Activated naive CD4-positive, alpha-beta T cell treated with anti-CD3 and anti-CD28 coated beads for 36 hours (primary cell): ENCODE measurements around the gene SLC28A1. TPM values are rescaled to one million over a fixed set of nuclear protein-coding genes. Genes with fewer than 3 reads are reported as not detected.
"Not testable (repeated sequence)": the region's sequence is repeated elsewhere in the genome, so short reads cannot be mapped to it uniquely, and the experiment has no call there.

Experiments
- CTCF ChIA-PET: fragments of 350-600 bp; sonication (Branson Sonifier 250); formaldehyde crosslinking; loops from one replicate; lab custom pipeline; 2021; ENCODE audit warnings: antibody characterized with exemption; lab: Charles Lee
- DNase-seq: peaks from one replicate; pipeline ENCODE4 v3.0.0-alpha.2; 2020
- H3K27ac Mint-ChIP-seq: one replicate; pipeline ENCODE4 v1.8.0; 2021; ENCODE audit warnings: mild to moderate bottlenecking, mixed read lengths
- H3K27me3 Mint-ChIP-seq: one replicate; pipeline ENCODE4 v1.8.0; 2021; ENCODE audit warnings: low read depth, mixed read lengths
- H3K36me3 Mint-ChIP-seq: one replicate; pipeline ENCODE4 v1.8.0; 2021; ENCODE audit warnings: low read depth, mixed read lengths
- H3K4me1 Mint-ChIP-seq: one replicate; pipeline ENCODE4 v1.8.0; 2021; ENCODE audit warnings: low read depth, mixed read lengths
- H3K4me3 Mint-ChIP-seq: one replicate; pipeline ENCODE4 v1.8.0; 2021; ENCODE audit warnings: mild to moderate bottlenecking, moderate library complexity, mixed read lengths
- H3K9me3 Mint-ChIP-seq: one replicate; pipeline ENCODE4 v1.8.0; 2021; ENCODE audit warnings: mixed read lengths
- intact Hi-C: fragments of 100-400 bp; cut with micrococcal nuclease; formaldehyde crosslinking; loops from one replicate; pipeline ENCODE4 v1.15.1; 2023
- total RNA-seq, 2 experiments: library from RNA; stranded (reverse); gene quantifications; one replicate each; pipeline ENCODE4 v1.2.3, GENCODE V29; 2021

The SLC28A1 gene
- total RNA-seq, 2 experiments from 2014 or later, result not detected

GRCh38 chr15:84877701-84878100 lies 6.8 kb upstream of the SLC28A1 start:
- intact Hi-C loops, result loop anchor here (1.0 kb wide), 4 partner anchors 51 to 289 kb away; partner anchors contain the start of gene WDR73
- not testable (repeated sequence) for H3K4me1 Mint-ChIP-seq, H3K4me3 Mint-ChIP-seq, H3K27ac Mint-ChIP-seq, H3K36me3 Mint-ChIP-seq, H3K27me3 Mint-ChIP-seq, H3K9me3 Mint-ChIP-seq, DNase-seq
- CTCF ChIA-PET, result interaction anchor here (0.7 to 2.0 kb wide), 14 partner anchors 13 to 1228 kb away, joined by 3 to 11 read pairs (median 4); partner anchors contain the start of gene WDR73

DNA sequence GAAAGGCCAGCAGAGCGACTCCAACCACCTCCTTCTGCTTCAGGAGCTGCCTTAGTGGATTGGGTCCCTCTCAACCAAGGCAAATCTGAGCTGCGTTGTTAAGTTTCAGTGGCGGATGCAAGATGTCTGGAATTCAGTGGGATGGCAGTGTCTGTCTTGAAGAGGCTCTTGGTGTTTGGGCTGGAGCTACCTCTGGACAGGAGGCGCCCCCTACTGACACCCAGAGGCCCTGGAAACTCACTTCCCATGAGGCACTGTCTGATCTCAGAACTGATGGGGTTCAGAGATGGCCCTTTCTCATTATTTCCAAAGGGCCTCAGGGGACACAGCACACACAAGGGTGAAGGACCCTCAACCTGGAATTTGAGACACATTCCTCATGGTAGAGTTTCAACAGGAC lies 6.0 kb upstream of the SLC28A1 start:
- Mint-ChIP-seq H3K36me3 (no peaks in the 10 kb centered on the region), H3K9me3 (no peaks in the 10 kb centered on the region), H3K4me1 (no peaks in the 10 kb centered on the region), H3K27me3 (no peaks in the 10 kb centered on the region), H3K27ac (no peak overlapping the region), H3K4me3 (no peak overlapping the region)
- intact Hi-C loops, result loop anchor here (1.0 kb wide), 4 partner anchors 50 to 290 kb away; partner anchors contain the start of gene WDR73
- CTCF ChIA-PET, result interaction anchor here (0.7 to 2.0 kb wide), 11 partner anchors 14 to 291 kb away, joined by 3 to 11 read pairs (median 4); partner anchors contain the start of gene WDR73
- DNase-seq, result peak; percentile 86

DNA sequence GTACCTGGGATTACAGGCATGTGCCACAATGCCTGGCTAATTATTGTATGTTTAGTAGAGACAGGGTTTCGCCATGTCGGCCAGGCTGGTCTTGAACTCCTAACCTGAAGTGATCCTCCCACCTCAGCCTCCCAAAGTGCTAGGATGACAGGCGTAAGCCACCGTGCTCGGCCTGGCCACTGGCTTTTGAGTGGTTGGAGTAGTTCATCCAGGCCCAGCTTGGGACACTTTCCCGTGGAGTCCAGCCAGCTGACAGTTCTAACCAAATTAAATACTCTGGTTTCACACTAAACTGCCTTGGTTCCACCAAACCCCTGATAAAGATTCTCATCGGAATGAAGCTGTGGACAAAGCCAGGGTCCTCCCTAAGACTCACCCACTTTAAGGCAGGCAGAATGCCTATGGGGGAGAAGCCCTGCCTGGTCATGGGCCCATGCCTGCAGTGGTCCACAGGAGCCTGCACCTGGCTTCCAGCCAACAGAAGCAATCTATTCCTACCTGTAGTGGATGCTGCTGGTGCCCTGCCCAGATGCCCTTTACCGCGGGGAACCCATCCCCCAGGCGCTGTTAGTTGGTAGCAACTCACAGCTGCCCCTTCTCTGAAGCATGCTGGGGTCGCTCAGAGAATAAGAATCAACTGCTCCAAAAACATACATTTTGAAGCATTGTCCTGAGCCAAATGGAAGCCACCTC lies 5.2 kb upstream of the SLC28A1 start:
- Mint-ChIP-seq H3K27ac (no peak overlapping the region), H3K27me3 (no peaks in the 10 kb centered on the region), H3K9me3 (no peaks in the 10 kb centered on the region), H3K4me3 (no peak overlapping the region), H3K4me1 (no peaks in the 10 kb centered on the region), H3K36me3 (no peaks in the 10 kb centered on the region)
- CTCF ChIA-PET, result interaction anchor here (1.0 to 1.6 kb wide), 5 partner anchors 15 to 280 kb away, joined by 3 to 10 read pairs (median 4); no protein-coding TSS in a partner anchor
- intact Hi-C loops, result no loop called here
- DNase-seq, result no peak

- no peak for DNase-seq
- intact Hi-C loops, result no loop called here
- Mint-ChIP-seq H3K36me3 (no peaks in the 10 kb centered on the region), H3K27ac (no peak overlapping the region), H3K4me3 (no peak overlapping the region), H3K4me1 (no peaks in the 10 kb centered on the region), H3K27me3 (no peaks in the 10 kb centered on the region), H3K9me3 (no peaks in the 10 kb centered on the region)
- CTCF ChIA-PET, result interaction anchor here (1.0 kb wide), 1 partner anchor 281 kb away, joined by 5 read pairs; no protein-coding TSS in a partner anchor
These were observed 4.5 kb upstream of the SLC28A1 start for GRCh38 chr15:84880007-84880406.

- DNase-seq, result no peak
- H3K36me3 Mint-ChIP-seq, result no peaks in the 10 kb centered on the region
- no peaks in the 10 kb centered on the region for H3K4me1 Mint-ChIP-seq
- H3K27me3 Mint-ChIP-seq, result no peaks in the 10 kb centered on the region
- intact Hi-C loops, result no loop called here
- CTCF ChIA-PET, result interaction anchor here (0.6 to 1.4 kb wide), 3 partner anchors 10 to 225 kb away, joined by 3 to 5 read pairs (median 4); no protein-coding TSS in a partner anchor
- H3K9me3 Mint-ChIP-seq, result no peaks in the 10 kb centered on the region
- no peak overlapping the region for H3K4me3 Mint-ChIP-seq
- no peak overlapping the region for H3K27ac Mint-ChIP-seq
These were observed 3.5 kb upstream of the SLC28A1 start for GRCh38 chr15:84880822-84881519.

DNA sequence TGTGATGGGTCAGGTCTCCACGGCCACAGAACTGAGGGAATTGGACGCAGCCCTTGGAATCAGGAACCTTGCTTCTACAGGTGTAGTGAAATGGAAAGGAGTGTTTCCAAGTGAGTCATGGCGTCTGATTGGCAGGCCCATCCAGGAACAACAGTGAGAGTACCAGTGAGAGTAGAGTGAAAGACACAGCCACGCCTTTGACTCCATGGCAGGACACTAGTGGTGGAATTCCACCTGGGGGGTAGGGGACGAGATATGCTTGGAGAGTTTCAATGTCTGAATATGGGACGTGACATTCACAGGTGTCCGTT lies 3.0 kb upstream of the SLC28A1 start:
- CTCF ChIA-PET, result interaction anchor here (1.3 to 1.4 kb wide), 2 partner anchors 10 to 226 kb away, joined by 3 to 5 read pairs; no protein-coding TSS in a partner anchor
- Mint-ChIP-seq H3K4me1 (no peaks in the 10 kb centered on the region), H3K27ac (no peak overlapping the region), H3K4me3 (no peak overlapping the region), H3K9me3 (no peaks in the 10 kb centered on the region), H3K36me3 (no peaks in the 10 kb centered on the region), H3K27me3 (no peaks in the 10 kb centered on the region)
- intact Hi-C loops, result no loop called here
- DNase-seq, result no peak

DNA sequence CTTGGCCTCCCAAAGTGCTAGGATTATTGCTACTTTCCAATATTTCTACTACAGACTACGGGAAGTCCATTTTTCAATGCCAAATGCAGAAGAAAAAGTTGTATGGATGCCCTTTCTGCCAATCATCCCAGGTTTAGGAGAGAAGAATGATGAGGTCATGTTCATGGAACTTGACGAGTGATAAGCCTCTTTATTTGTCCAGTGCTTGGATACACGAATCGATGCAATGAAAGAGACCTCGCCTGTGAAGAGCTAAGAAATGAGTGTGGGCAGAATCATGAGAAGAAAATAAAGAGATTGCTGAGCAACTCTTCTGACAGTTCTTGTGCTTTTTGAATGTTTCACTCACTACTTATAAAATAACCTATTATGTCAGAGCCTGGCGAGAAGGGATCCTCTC lies 996 bp upstream of the SLC28A1 start:
- Mint-ChIP-seq H3K4me1 (no peaks in the 10 kb centered on the region), H3K4me3 (no peak overlapping the region), H3K27me3 (no peaks in the 10 kb centered on the region), H3K9me3 (no peaks in the 10 kb centered on the region), H3K36me3 (no peaks in the 10 kb centered on the region), H3K27ac (no peak overlapping the region)
- DNase-seq, result no peak
- CTCF ChIA-PET, result interaction anchor here (1.2 to 1.5 kb wide), 2 partner anchors 160 to 297 kb away, joined by 3 to 6 read pairs; no protein-coding TSS in a partner anchor
- intact Hi-C loops, result no loop called here

- Mint-ChIP-seq H3K4me1 (no peaks in the 10 kb centered on the region), H3K36me3 (no peaks in the 10 kb centered on the region), H3K27me3 (no peaks in the 10 kb centered on the region), H3K27ac (no peak overlapping the region), H3K9me3 (no peaks in the 10 kb centered on the region), H3K4me3 (no peak overlapping the region)
- no peak for DNase-seq
- intact Hi-C loops, result no loop called here
- CTCF ChIA-PET, result interaction anchor here (0.7 kb wide), 1 partner anchor 229 kb away, joined by 6 read pairs; no protein-coding TSS in a partner anchor
These were observed 1.3 kb downstream of the SLC28A1 start for GRCh38 chr15:84885801-84886200.

DNA sequence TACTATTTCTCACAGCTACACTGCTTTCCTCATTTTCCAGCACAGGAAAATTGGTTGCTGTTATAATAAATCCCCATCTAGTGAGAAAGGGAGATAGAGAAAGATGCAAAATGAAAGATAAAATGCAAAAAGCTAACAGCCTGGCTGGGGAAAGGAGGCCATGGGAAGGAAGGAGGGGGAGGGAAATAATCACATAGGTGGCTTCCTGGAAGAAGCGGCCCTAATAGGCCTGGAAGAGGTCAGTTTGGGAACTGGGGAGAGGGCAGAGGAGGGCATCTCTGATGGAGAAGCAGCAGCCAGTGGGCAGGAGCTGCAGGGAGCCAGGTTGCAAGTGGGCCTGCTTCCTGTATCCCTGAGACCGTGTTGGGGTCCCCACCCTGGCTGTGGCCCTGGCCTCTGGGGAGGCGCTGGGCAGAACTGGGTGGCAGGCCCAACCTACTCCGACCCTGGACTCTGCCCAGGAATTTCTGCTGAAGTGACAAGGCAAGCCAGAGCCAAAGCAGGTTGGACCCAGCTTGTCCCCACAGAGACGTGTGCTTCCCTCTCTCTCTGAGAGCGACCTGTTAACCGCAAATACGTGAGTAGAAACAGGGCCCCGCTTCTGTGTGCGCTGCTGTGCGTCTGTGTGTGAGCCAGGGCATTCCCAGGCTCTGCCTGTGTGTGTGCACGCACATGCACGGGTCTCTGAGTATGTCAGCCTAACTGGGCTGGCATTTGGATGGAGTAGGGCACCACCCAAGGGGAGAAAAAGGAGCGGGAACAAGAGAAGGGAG lies 1.9 kb downstream of the SLC28A1 start:
- no peaks in the 10 kb centered on the region for H3K36me3 Mint-ChIP-seq
- no peak overlapping the region for H3K4me3 Mint-ChIP-seq
- no peak for DNase-seq
- no peak overlapping the region for H3K27ac Mint-ChIP-seq
- intact Hi-C loops, result no loop called here
- CTCF ChIA-PET, result no interaction called here
- no peaks in the 10 kb centered on the region for H3K4me1 Mint-ChIP-seq
- H3K27me3 Mint-ChIP-seq, result no peaks in the 10 kb centered on the region
- H3K9me3 Mint-ChIP-seq, result no peaks in the 10 kb centered on the region

- CTCF ChIA-PET, result no interaction called here
- Mint-ChIP-seq H3K4me3 (no peak overlapping the region), H3K4me1 (no peaks in the 10 kb centered on the region), H3K36me3 (no peaks in the 10 kb centered on the region), H3K9me3 (no peaks in the 10 kb centered on the region), H3K27ac (no peak overlapping the region), H3K27me3 (no peaks in the 10 kb centered on the region)
- no peak for DNase-seq
- intact Hi-C loops, result no loop called here
These were observed 2.5 kb downstream of the SLC28A1 start for GRCh38 chr15:84886984-84887299.

GRCh38 chr15:84887938-84888337 lies 3.5 kb downstream of the SLC28A1 start:
- Mint-ChIP-seq H3K4me3 (no peak overlapping the region), H3K27me3 (no peaks in the 10 kb centered on the region), H3K36me3 (no peaks in the 10 kb centered on the region), H3K9me3 (no peaks in the 10 kb centered on the region), H3K27ac (no peak overlapping the region), H3K4me1 (no peaks in the 10 kb centered on the region)
- intact Hi-C loops, result no loop called here
- DNase-seq, result no peak
- CTCF ChIA-PET, result interaction anchor here (1.2 kb wide), 1 partner anchor 317 kb away, joined by 3 read pairs; no protein-coding TSS in a partner anchor

- H3K27me3 Mint-ChIP-seq, result no peaks in the 10 kb centered on the region
- no peaks in the 10 kb centered on the region for H3K4me1 Mint-ChIP-seq
- no peak overlapping the region for H3K4me3 Mint-ChIP-seq
- no peaks in the 10 kb centered on the region for H3K9me3 Mint-ChIP-seq
- intact Hi-C loops, result no loop called here
- DNase-seq, result no peak
- H3K36me3 Mint-ChIP-seq, result no peaks in the 10 kb centered on the region
- CTCF ChIA-PET, result interaction anchor here (1.2 kb wide), 1 partner anchor 318 kb away, joined by 3 read pairs; no protein-coding TSS in a partner anchor
- H3K27ac Mint-ChIP-seq, result no peak overlapping the region
These were observed 4.2 kb downstream of the SLC28A1 start for GRCh38 chr15:84888639-84889038.
